KMS-11 (cell line): ENCODE data around the gene SMYD2.

ENCODE experiments used
- H2AFZ ChIP-seq: fragments of 200-600 bp; sonication (generic); 2 replicates; pipeline ENCODE4 v1.6.1; 2016; ENCODE audit warnings: antibody characterized with exemption, mixed run types, low read depth
- H3K27ac ChIP-seq: fragments of 200-600 bp; sonication (generic); 2 replicates; pipeline ENCODE4 v1.6.1; 2016; ENCODE audit warnings: mild to moderate bottlenecking, mixed run types
- H3K27me3 ChIP-seq: fragments of 200-600 bp; sonication (generic); 2 replicates; pipeline ENCODE4 v1.6.1; 2017; ENCODE audit warnings: mild to moderate bottlenecking, low read depth, mixed run types, moderate library complexity; ENCODE audit not compliant: insufficient read depth
- H3K36me3 ChIP-seq: fragments of 200-600 bp; sonication (generic); 2 replicates; pipeline ENCODE4 v1.6.1; 2017; ENCODE audit warnings: mild to moderate bottlenecking, mixed run types; ENCODE audit not compliant: insufficient read depth
- H3K4me1 ChIP-seq: fragments of 200-600 bp; sonication (generic); 2 replicates; pipeline ENCODE4 v1.6.1; 2016; ENCODE audit warnings: mild to moderate bottlenecking, low read depth, mixed run types; ENCODE audit not compliant: poor library complexity, severe bottlenecking
- H3K4me2 ChIP-seq: fragments of 200-600 bp; sonication (generic); 2 replicates; pipeline ENCODE4 v1.7.0; 2016; ENCODE audit warnings: mild to moderate bottlenecking, mixed run types
- H3K4me3 ChIP-seq: fragments of 200-600 bp; sonication (generic); IDR thresholded peaks from 2 replicates; pipeline ENCODE4 v1.6.1; 2017; ENCODE audit warnings: low read depth, low read length, mixed read lengths; ENCODE audit not compliant: insufficient read depth
- H3K79me2 ChIP-seq: fragments of 200-600 bp; sonication (generic); 2 replicates; pipeline ENCODE4 v1.6.1; 2016; ENCODE audit warnings: low read depth, mixed run types; ENCODE audit not compliant: insufficient read depth
- H3K9ac ChIP-seq: fragments of 200-600 bp; sonication (generic); 2 replicates; pipeline ENCODE4 v1.6.1; 2016; ENCODE audit warnings: mild to moderate bottlenecking, mixed run types
- H4K20me1 ChIP-seq: fragments of 200-600 bp; sonication (generic); 2 replicates; pipeline ENCODE4 v1.6.1; 2016; ENCODE audit warnings: mild to moderate bottlenecking, mixed run types; ENCODE audit not compliant: insufficient read depth
- CTCF ChIP-seq: fragments of 200-600 bp; sonication (generic); conservative IDR thresholded peaks from 2 replicates; pipeline ENCODE4 v1.6.1; 2017; ENCODE audit warnings: low read depth, mild to moderate bottlenecking, antibody characterized with exemption, low read length, moderate library complexity, mixed read lengths

SMYD2 gene

DNA sequence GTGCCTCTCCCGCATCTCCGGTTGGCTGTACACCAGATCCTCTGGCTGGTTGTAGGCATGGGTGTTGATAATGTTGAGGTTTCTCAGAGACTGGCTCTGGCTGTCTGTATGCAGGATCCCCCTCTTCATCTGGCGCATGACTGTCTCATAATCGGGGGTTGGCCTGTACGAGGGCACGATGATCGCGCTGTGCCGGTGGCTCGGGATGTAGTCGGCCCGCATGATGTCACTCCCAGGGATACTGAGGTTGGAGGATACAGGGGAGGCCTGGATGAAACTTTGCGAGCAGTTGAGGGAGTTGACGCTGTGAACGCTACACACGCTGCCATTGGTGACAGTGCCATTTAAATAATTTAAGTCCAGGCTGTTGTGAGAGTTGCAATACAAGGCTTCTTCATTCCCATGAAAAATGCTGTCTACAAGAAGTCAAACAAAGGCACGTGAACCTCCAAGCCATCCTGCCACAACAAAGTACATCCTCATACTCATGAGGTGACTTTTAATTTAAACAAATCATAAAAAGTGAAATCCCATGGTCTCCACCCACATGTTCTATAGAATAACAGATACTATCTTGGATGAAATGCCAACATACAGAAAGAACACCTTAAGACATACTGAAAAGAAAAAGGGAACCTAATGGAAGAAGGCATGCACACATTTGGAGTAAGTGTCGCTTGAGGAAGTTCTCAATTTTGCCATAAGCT is 103.6 kb downstream of the SMYD2 start:
- Histone ChIP-seq H4K20me1 (no peaks in the 10 kb centered on the region), H3K27me3 (no peaks in the 10 kb centered on the region), H3K27ac (no peak overlapping the region), H3K9ac (no peak overlapping the region), H3K4me1 (no peaks in the 10 kb centered on the region), H3K4me3 (no peak overlapping the region), H3K4me2 (no peak overlapping the region), H3K36me3 (no peaks in the 10 kb centered on the region), H2AFZ (no peak overlapping the region), H3K79me2 (no peaks in the 10 kb centered on the region)
- TF ChIP-seq CTCF: no peak

DNA sequence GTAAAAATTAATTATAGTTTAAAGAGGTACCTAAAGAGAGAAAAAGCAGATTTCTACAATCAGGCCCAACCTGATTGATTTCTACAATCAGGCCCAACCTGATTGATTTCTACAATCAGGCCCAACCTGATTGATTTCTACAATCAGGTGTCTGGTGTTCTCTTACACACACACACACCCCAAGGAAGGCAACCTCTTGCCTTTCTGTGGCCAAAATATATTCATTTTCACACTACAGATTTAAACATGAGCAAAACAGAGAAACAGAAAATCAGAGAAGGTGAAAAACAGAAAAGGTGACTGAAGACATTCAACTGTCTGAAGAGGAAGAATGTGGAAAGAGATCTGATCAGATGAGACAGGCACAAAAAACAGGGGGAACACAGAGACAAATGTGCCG is 104.5 kb downstream of the SMYD2 start:
- Histone ChIP-seq H3K4me1 (no peaks in the 10 kb centered on the region), H3K9ac (no peak overlapping the region), H3K4me2 (no peak overlapping the region), H3K27me3 (no peaks in the 10 kb centered on the region), H2AFZ (no peak overlapping the region), H3K4me3 (no peak overlapping the region), H4K20me1 (no peaks in the 10 kb centered on the region), H3K36me3 (no peaks in the 10 kb centered on the region), H3K27ac (no peak overlapping the region), H3K79me2 (no peaks in the 10 kb centered on the region)
- TF ChIP-seq CTCF: no peak

- H3K36me3 ChIP-seq: no peaks in the 10 kb centered on the region
- H3K79me2 ChIP-seq: no peaks in the 10 kb centered on the region
- no peaks in the 10 kb centered on the region for H3K4me1 ChIP-seq
- H3K4me3 ChIP-seq: no peak overlapping the region
- no peak overlapping the region for H3K9ac ChIP-seq
- H2AFZ ChIP-seq: no peak overlapping the region
- H4K20me1 ChIP-seq: no peaks in the 10 kb centered on the region
- no peak overlapping the region for H3K27ac ChIP-seq
- no peaks in the 10 kb centered on the region for H3K27me3 ChIP-seq
- TF ChIP-seq CTCF: no peak
- no peak overlapping the region for H3K4me2 ChIP-seq
These were observed 105.4 kb downstream of the SMYD2 start for GRCh38 chr1:214386333-214386732.
